ENCODE data around the gene LAD1.

The LAD1 gene, protein sequence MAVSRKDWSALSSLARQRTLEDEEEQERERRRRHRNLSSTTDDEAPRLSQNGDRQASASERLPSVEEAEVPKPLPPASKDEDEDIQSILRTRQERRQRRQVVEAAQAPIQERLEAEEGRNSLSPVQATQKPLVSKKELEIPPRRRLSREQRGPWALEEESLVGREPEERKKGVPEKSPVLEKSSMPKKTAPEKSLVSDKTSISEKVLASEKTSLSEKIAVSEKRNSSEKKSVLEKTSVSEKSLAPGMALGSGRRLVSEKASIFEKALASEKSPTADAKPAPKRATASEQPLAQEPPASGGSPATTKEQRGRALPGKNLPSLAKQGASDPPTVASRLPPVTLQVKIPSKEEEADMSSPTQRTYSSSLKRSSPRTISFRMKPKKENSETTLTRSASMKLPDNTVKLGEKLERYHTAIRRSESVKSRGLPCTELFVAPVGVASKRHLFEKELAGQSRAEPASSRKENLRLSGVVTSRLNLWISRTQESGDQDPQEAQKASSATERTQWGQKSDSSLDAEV

DNA sequence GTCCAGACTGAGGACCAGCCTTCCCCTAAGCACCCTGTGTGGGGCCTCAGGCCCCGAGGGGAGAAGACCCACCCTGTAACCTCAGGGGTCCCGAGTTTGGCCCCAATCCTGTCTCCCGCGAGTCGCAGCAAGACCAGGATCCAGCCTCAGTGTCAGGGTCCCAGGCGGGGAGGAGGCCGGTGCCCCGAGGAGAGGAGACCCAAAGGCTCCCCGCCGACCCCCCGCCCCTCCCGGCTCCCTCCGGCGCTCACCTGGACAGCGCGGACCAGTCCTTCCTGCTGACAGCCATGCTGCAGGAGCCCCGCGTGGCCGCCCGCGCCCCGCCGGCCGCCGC, at the start of gene LAD1:
TSS of gene LAD1 (minus strand) at position 307 of the 334 bp plus-strand sequence. CDS start at position 289, 18 bp downstream.
- no peak for DNase-seq (ENCODE audit: low spot score)

DNA sequence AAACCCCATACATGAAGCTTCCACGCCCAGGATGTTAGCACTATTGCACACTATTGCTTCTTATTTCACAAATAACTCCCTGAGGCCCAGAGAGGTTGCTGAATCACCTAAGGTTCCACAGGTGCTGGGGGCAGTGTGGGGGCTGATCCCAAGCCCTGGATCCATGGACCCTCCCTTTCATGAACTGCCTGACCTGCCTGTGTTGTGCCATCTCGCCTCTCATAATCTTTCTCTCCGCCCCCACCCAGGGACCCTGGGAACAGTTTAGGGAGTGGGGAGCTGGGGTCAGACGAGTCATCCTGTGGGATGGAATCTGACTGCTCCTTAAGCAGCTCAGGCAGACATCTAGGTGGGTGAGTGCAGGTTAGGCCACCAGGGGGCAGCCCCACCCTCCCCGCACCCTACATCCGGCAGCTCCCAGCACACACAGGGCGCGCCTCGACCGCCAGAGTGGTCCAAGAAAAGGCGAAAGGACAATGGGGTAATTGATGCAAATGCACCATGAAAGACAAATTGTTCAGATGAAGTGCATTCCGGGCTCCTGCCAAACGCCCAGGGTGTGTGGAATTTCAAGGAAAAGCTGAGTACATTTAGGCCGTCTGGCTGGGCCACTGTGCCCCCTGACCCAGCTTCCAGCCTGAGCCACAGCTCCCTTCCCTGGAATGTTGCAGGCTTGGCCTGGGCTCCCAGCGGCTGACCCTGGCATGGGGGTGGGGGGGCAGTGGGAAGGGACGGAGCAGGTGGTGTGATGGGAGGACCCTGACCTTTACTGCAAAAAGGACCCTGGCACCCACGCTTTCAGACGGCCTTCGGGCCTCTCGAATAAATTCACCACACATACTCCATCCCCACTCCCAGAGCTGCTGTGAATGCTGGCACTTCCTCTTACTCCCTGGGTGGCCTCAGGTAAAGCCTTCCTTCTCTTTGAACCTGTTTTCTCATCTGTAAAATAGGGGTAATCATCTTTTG, 49.1 kb upstream of the LAD1 start:
- peak; percentile 95 for DNase-seq (ENCODE audit: low spot score)

DNA sequence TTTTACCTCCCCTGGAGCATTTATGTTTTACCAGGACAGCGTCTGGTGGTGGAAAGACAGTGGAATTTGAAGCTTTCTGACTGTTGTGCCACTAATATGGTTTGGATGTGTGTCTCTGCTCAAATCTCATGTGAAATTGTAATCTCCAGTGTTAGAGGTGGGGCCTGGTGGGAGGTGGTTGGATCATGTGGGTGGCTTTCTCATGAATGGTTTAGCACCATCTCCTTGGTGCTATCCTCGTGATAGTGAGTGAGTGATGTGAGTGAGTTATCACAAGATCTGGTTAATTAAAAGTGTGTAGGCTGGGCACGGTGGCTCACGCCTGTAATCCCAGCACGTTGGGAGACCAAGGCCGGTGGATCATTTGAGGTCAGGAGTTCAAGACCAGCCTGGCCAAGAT, 46.2 kb upstream of the LAD1 start:
- no peak for DNase-seq (ENCODE audit: low spot score)

DNA sequence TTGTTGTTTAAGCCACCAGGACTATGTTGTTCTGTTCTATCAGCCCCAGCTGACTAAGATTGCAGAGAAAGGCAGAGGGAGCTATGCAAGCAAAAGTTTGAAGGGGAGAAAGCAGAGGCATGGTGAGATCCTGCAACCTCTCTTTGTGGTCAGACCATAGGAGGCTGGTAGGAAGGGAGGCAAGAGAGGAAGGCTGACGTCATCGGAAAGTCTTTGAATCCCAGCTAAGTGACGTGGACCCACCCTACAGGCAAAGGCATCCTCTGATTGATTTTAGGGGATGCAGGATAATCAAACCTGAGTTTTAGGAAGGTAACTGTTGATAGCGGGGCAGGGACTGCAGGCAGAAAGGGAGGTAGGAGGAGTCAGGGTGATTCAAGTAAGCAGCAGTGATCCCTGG, 45.7 kb upstream of the LAD1 start:
- no peak for DNase-seq (ENCODE audit: low spot score)

DNA sequence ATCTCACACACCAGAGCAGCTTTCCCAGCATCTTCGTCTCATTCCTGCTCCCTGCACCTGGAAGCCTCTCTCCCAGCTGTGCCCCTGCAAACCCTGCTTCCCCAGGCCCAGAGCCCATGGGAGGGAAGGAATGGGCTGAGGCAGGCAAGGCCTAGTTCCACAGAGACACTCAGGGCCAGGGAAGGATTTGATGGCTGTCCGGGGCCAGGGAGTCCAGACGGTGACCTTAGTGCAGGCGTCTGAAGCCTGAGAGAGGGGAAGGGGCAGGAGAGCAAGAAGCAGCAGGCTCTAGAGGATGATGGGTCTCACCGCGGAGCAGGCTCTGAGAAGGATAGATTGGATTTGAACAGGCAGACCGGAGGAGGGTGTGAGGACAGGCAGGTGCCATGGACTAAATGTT, 44.6 kb upstream of the LAD1 start:
- no peak for DNase-seq (ENCODE audit: low spot score)

DNA sequence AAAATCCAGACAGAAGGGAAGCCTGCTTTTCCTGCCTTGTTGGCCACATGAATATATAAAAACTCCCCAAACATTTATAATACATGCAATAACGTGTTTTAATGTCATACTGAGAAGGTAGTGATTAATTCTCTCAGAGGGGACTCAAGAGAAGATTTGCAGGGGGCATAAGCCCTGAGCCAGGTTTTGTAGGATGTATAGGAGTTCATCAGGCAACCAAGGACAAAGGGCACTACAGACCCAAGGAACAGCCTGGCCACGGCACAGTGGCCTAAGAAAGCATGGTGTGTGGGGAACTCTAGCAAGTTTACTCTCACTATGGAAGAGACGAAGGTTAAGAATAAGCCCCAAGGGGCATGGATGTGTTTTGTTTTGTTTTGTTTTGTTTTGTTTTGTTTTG, 37.8 kb upstream of the LAD1 start:
- DNase-seq (ENCODE audit: low spot score): no peak

DNA sequence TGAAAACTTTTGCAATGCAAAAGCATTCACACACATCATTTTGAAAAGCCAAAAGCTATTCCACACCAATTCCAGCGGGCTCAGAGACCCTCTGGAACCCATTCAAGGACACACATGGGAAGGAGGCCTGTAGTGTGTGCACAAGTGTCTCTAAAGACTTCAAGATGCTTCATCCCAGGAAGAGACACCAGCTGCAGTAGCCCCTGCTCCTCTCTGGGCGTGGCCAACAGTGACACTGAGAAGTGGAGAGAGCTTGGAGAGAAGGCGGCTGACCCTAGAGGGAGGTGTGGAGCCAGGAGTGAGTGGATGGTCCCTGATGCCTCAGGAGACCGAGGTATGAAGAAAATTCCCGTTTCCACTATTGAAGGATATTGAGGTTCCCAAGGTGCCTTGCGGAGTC, 37.3 kb upstream of the LAD1 start:
- DNase-seq (ENCODE audit: low spot score): no peak

DNA sequence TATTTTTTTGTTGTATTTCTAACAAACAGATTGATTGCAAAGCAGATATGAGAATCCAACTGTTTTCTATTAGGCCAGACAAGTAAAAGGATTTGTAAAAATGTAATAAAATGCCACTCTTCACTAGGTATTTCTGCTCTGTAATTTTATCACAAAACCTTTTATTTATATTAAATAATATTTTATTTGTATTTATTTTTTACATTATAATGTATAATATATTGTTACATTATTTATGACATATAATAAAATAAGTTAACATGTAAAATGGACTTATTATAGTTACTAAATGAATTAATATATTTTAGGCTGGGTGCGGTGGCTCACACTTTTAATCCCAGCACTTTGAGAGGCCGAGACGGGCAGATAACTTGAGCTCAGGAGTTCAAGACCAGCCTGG, 35.1 kb upstream of the LAD1 start:
- DNase-seq (ENCODE audit: low spot score): no peak

DNA sequence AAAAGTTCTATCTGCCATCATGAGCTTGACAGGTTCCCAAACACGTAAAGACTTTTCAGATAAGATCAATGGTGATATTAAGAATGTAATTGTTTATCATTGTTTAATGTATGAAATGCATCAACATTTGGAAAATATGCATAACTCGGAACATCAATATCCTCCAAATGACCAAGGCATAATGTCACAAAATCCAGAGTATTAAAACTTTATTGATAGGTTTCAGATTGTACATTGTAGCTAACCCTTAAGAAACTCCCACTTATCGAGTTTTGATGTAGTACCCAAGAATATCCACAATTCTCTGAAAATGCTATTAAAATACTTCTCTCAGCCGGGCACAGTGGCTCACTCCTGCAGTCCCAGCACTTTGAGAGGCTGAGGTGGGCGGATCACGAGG, 34.5 kb upstream of the LAD1 start:
- DNase-seq (ENCODE audit: low spot score): no peak

DNA sequence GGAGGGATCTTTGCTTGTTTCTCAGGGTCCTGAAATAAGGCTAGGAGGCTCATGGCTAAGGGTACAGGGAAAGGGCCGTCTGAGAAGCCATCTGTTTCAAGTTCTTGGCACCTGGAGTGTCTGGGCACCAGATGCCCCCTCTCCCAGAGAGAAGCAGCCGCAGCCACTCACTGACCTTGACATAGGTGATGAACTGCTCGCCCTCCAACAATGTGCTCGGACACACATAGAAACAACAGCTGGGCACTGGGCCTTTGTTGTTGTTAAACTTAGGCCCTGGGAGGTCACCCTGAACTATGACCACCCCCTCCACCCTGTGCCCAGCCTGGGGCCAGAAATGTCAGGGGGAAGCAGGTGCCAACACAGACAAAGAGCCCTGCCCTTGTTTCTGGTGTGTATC, 31.7 kb upstream of the LAD1 start:
- no peak for DNase-seq (ENCODE audit: low spot score)

DNA sequence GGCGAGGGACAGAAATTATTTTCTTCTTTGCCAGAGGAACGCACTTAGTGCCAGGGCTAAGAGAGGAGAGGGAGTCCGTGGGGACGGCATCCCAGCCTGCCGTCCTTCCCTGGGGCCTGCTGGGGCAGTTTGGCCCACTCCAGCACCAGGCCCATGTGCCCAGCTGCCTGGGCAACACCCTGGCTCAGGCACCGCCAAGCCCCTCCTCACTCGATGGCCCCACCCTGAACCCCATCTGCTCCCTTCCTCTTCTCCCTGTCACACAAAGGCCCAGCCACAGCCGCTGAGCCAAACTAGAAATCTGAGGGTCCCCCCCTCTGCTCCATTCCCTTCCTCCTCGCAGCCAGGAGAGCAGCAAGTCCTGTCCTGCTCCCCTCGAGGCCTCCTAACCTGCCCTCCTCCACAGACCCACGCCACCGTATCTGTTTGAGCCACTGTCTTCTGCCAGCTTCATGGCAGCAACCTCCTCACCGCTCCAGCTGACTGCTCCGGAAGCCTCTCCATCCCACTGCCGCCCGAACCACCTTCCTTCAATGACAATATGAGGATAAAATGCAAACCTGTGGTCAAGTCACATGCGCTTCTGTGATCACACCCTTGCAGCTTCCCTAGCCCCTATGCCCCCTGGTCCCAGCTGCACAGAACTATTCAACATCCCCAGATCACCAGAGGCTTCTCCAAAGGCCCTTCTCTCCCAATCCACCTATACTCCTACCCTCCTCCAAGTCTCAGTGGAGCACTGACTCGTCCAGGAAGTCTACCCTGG, 30.8 kb upstream of the LAD1 start:
- DNase-seq (ENCODE audit: low spot score): no peak

DNA sequence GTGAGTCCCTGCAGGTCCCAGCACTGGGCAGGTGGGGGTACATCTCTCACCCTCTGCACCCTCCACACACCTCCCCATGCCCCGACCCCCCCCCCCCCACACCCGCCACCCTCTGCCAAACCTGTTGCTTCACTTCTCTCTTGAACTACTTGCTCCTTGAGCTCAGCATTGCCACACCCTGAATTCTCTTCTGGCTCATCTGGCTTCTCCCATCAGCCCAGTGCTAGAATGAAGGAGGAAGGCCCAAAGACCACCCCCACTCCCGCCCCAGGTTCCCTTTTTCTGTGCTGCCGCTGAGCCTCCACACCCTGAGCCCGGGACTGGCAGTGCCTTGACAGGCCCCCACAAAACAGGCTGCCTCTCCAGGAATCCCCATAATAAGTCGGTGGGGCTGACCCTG, 28.8 kb upstream of the LAD1 start:
- no peak for DNase-seq (ENCODE audit: low spot score)

DNA sequence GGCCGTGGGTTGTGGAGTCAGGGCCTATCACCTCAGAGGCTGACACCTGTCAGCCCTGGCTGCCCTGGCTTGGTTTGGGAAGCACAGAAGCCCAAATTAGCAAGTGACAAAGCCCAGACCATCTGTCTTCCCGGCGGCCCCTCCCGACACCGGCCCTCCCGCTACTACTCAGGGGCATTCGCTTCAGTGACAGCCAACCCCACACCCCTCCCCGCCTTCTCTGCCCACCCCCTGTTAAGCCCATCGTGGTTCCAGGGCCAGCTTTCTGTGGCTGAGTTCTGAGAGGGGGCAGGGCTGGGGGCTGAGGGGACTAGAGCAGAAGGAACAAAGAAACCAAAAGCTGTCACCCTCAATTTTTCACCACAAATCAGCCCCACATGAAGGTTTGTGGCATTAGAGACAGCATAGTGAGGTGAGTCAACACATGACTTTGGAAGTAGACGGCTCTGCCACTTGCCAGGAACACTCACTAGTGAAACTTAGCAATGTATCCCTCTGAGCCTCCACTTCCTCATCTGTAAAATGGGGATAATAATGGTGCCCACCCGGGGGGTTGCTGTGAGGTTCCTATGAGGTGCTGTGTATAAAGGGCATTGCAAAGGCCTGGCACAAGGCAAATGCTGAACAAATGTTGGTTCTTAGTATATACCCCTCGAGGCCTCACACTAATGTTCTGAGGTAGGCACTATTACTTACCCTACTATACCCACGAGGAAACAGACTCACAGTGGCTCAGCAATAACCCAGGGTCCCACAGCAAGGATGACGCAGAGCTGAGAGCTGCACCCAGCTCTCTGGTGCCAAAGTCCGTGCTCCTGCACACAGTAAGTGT, 27.6 kb upstream of the LAD1 start:
- no peak for DNase-seq (ENCODE audit: low spot score)

DNA sequence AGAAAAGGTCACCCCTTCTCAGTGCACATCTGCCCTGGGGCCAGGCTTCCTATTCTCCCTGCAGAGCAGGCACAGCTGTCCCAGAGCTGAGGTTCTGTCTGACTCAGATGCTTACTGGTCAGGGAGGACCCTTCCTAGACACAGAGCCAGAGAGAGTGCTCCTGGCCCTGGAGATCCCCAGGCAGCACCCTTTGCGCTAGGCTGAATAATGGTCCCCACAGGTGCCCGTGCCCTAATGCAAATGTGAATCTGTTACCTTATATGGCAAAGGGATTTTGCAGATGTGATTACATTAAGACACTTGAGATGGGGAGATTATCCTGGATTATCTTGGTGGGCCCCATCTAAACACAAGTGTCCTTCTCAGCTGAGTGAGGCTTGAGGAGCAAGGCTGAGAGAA, 25.0 kb upstream of the LAD1 start:
- no peak for DNase-seq (ENCODE audit: low spot score)

DNA sequence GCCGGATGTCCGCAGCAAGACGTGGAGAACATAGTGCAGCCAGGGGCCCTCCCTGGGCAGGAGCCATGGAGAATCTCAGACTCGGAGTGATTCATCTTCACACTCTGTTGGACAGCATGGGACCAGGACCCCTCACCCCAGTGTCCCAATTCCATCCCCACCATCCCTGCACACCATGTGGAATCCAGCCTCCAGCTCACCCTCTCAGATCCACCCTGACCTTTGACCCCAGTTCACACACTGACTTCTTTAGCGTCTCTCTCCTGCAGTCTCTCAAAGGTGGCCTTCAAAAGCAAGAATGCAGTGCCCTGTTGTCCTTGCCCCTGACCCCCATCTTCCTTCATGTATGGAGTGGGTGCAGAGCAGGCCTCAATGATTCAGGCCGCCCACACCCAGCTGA, 24.5 kb upstream of the LAD1 start:
- DNase-seq (ENCODE audit: low spot score): no peak

DNA sequence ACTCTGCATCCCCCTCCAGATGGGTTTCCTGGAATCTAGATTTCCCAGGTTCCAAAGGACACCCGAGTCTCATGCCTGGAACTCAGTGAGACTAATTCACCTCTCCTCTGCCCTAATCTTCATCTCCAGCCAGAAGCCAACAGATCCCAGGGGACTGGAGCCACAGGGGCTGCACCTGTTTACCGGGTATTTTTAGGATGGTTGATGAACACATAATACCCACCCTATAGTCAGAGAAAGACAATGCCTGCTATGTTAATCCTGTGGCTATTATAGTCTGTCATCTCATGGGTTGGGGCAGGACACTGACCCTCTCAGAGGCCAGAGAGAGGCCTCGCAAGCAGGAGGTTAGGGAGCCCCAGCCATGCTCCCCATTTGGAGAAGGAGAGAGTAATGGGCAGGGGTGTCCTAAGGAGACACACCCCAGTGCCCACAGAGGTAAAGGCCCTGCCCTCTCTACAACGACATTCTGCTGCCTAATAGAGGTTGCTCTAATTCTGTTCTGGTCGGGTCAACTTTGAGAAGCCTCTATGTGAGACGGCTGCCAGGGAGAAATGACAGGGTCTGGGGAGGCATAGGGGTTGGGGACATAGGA, 23.4 kb upstream of the LAD1 start:
- no peak for DNase-seq (ENCODE audit: low spot score)

DNA sequence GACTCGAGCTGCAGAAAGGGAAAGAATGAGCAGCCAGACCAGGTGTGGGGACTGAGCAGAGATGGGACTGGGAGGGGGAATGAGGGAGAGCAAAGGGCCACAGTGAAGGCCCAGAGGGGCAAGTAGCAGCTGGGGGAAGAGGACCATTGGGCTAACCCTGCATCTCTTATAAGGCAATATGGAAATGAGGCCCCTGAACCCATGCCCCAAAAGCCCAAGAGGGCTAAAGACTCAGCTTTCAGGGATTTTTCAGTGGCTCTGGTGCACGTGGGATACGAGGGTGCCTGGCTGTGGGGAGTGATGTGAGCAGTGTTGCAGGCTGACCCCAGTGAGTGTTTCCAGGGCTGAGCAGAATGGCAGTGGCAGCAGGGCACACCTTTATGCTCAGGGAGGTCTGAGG, 22.9 kb upstream of the LAD1 start:
- DNase-seq (ENCODE audit: low spot score): no peak

DNA sequence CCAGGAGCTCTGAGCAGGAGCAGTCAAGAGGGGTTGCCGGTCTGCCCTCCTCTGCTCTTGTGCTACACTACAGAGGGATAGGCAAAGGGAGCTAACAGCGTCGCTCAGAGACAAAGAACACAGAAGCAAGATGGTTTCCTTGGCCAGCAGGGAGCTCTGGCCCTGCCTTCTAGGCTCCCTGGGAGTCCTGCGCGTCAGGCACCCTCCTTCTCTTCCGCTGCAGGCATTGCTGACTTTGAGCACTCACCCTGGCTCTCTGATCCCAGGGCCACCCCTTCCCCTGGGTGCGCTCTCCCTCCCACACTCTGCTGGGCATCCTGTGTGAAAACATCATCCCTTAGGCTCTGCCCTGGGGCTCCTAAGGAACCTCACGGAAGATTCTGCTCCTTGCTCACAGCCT, 21.9 kb upstream of the LAD1 start:
- DNase-seq (ENCODE audit: low spot score): no peak

DNA sequence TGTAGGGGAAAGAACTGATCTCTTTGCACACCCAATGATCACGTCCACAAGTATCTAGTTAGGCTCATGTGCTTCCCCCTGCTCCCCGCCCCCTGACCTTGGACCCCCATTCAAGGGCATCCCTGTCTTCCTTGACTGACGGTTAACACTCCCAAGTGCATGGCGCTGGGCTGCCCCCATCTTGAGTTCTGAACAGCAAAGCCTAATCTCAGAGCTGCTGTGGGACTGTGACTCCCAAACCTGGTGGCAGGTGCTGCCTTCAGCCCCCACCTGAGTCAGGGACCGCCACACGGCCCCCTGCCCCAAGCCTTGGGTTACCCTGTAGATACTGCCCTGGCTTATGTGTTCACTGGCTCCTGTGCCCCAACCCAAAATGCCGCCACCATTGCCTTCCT, 21.5 kb upstream of the LAD1 start:
- no peak for DNase-seq (ENCODE audit: low spot score)

DNA sequence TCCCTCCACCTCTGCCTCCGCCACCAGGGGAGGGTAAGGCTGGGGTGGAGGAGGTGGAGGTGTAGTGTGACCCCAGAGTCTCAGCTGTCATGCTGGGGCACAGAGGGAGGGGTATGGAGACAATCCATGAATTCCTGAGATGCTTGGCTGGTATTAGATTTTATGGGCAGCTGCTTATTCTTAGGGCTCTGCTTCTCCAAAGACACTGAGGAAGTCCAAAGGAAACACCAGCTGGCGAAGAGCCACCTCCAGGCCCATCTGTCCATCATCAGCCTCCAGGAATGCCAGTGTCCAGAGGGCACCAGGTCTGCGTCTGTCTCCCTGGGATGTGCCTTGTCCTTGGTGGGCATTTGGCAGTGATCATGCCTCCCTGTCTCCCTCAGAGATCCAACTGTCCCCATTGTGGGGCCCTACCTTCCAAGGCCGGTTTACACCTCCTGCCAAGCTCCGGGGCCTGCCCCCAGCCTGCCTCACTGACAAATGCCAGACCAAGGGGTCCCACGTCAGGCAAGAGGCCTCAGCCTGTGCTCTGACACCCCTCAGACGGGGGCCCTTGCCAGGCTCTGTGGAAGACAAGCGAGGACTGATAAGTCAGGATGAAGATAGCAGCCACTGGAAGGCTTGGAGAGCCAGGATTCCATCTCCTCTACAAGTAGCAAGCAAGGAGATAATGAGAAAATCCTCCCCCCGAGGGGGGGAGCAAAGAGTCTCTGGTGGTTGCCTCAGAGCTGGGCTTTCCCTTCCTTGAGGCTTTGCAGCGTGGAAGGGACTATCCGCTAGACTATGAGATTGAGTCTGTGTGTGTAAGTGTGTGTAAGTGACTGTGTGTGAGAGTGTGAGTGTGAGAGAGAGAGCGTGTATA, 20.9 kb upstream of the LAD1 start:
- DNase-seq (ENCODE audit: low spot score): no peak
